ENCODE data around the gene FLT4. TPM values are rescaled to one million over a fixed set of nuclear protein-coding genes. Genes with fewer than 3 reads are reported as not detected.

The FLT4 gene
- total RNA-seq, 1 donor from 2014 or later = 0.86 TPM

- no peak overlapping the region for H3K27ac Mint-ChIP-seq
- peaks cover 42% of the 10 kb centered on the region for H3K36me3 Mint-ChIP-seq (ENCODE audit: low read depth)
- H3K9me3 Mint-ChIP-seq = no peaks in the 10 kb centered on the region
- no peaks in the 10 kb centered on the region for H3K27me3 Mint-ChIP-seq (ENCODE audit: insufficient read depth)
- no peak for DNase-seq (ENCODE audit: low spot score)
- peaks cover 18% of the 10 kb centered on the region for H3K4me1 Mint-ChIP-seq (ENCODE audit: low read depth)
- no peak overlapping the region for H3K4me3 Mint-ChIP-seq
- intact Hi-C loops (cut with micrococcal nuclease) = no loop called here
Observed at GRCh38 chr5:180555168-180555921, 94.1 kb downstream of the FLT4 start.

DNA sequence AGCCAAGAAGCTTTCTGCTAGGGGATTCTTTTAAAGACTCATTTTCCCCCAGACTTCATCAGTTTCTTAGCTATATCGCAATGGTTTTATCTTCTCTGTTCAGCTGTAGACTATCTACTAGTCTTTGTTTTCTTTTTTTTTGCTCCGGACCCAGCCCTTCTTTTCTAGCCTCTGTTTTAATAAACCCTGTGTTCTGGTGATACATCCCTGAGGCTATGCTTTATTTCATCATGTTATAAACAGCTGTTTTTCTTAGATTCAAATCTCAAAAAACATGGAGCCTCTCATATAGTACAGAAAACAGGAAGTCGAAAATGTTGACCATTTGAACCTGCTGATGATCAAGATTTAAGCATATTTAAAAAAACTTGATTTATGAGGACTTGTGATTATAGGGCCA is 95.9 kb downstream of the FLT4 start:
- DNase-seq (ENCODE audit: low spot score) = no peak
- H3K4me3 Mint-ChIP-seq = no peak overlapping the region
- H3K27ac Mint-ChIP-seq = peak overlapping the region; percentile 40
- H3K36me3 Mint-ChIP-seq (ENCODE audit: low read depth) = peaks cover 39% of the 10 kb centered on the region
- peaks cover 18% of the 10 kb centered on the region for H3K4me1 Mint-ChIP-seq (ENCODE audit: low read depth)
- no peaks in the 10 kb centered on the region for H3K27me3 Mint-ChIP-seq (ENCODE audit: insufficient read depth)
- H3K9me3 Mint-ChIP-seq = no peaks in the 10 kb centered on the region
- intact Hi-C loops (cut with micrococcal nuclease) = no loop called here

Other genes with a start within 250 kb of the FLT4 start
- gene CNOT6, start 155.2 kb downstream of the FLT4 start, total RNA-seq = 48.8 and 49.7 TPM in 2 replicates
- gene SCGB3A1, start 58.1 kb downstream of the FLT4 start, total RNA-seq = not detected in 2 replicates
- not detected in 2 replicates for gene OR2Y1, start 90.5 kb upstream of the FLT4 start, total RNA-seq
- gene MGAT1, start 153.2 kb upstream of the FLT4 start, total RNA-seq = 106 and 107 TPM in 2 replicates
- gene ZFP62, start 211.7 kb upstream of the FLT4 start, total RNA-seq = 28.4 and 28.5 TPM in 2 replicates
- not detected in 2 replicates for gene BTNL8, start 249.6 kb upstream of the FLT4 start, total RNA-seq

Measured in activated T-helper 1 cell treated with anti-CD3 and anti-CD28 coated beads, Interleukin-12 subunit alpha, Interleukin-12 subunit beta, Interleukin-2, Interleukin-4 antibody, amounts not matched to agents 30 ng/mL and 10 ng/mL and 1 ng/mL, durations not matched to agents 14 hours and 24 hours and 36 hours (primary cell).